Sigmoid colon (tissue), 7 donors: ENCODE results near the gene JMJD6. TPM values are rescaled to one million over a fixed set of nuclear protein-coding genes. Genes with fewer than 3 reads are reported as not detected.

Source experiments
- DNase-seq: peaks from one replicate; pipeline ENCODE4 v3.0.0-alpha.2; 2019
- H3K27ac ChIP-seq, 4 donors: fragments of 200-600 bp; sonication (generic); one replicate each; pipeline ENCODE4 v1.5.1; 2016 to 2019; ENCODE audit warnings: mild to moderate bottlenecking in 1 of 4
- H3K27me3 ChIP-seq, 3 donors: fragments of 200-600 bp; sonication (generic); one replicate each; pipeline ENCODE4 v1.5.1; 2019; ENCODE audit warnings: mild to moderate bottlenecking in 1 of 3
- H3K36me3 ChIP-seq, 4 donors: fragments of 200-600 bp; sonication (generic); one replicate each; pipeline ENCODE4 v1.5.1; 2016 to 2019
- H3K4me1 ChIP-seq, 4 donors: fragments of 200-600 bp; sonication (generic); one replicate each; pipeline ENCODE4 v1.5.1; 2017 to 2019
- H3K4me3 ChIP-seq, 4 donors: fragments of 200-600 bp; sonication (generic); one replicate each; pipeline ENCODE4 v1.5.1; 2017 to 2019; ENCODE audit warnings: mild to moderate bottlenecking in 2 of 4, moderate library complexity in 1 of 4
- H3K9me3 ChIP-seq, 4 donors: fragments of 200-600 bp in 3 of 4; sonication (generic) in 3 of 4; one replicate each; pipeline versions ENCODE4 v1.5.1 to v1.6.1; 2013 to 2019
- EP300 ChIP-seq, 4 donors: sonication (generic); formaldehyde crosslinking; IDR thresholded peaks; one replicate each; pipeline ENCODE4 v1.6.1; 2017; ENCODE audit warnings: antibody characterized with exemption in 4 of 4
- POLR2A ChIP-seq, 2 donors: fragments of 450-650 bp; IDR thresholded peaks; one replicate each; pipeline ENCODE4 v1.6.1; 2016; ENCODE audit warnings: antibody characterized with exemption in 2 of 2, mild to moderate bottlenecking in 2 of 2, moderate library complexity in 2 of 2
- POLR2AphosphoS5 ChIP-seq, 4 donors: sonication (generic); formaldehyde crosslinking; IDR thresholded peaks; one replicate each; pipeline ENCODE4 v1.6.1; 2017; ENCODE audit warnings: antibody characterized with exemption in 4 of 4
- WGBS, 2 donors: extraction: QIAGEN DNeasy Blood & Tissue Kit; methylation state at CpG; one replicate each; pipeline ENCODE4 v1.1.7; 2013; 5-methylcytosine and 5-hydroxymethylcytosine counted together
- intact Hi-C: fragments of 100-400 bp; cut with DNase I; formaldehyde crosslinking; loops from one replicate; pipeline ENCODE4 v1.15.1; 2023
- polyA plus RNA-seq, 3 donors: library from polyadenylated mRNA; stranded (reverse); fragments of 200-250 nt; gene quantifications; one replicate each; pipeline ENCODE4 v1.2.3, GENCODE V29; 2013
- total RNA-seq, 4 donors: library from RNA; depleted of rRNA; stranded (reverse); fragments of >200 nt; gene quantifications; one replicate each; pipeline ENCODE4 v1.1.0, GENCODE V29; 2016
- TF ChIP-seq, protein P1 (sequence below), 4 experiments: fragments of 450-650 bp in 3 of 4; fragments of 200-600 bp in 1 of 4; IDR thresholded peaks; one replicate each; pipeline ENCODE4 v1.5.1; 2016 to 2019; ENCODE audit warnings: antibody characterized with exemption in 4 of 4, mild to moderate bottlenecking in 3 of 4, moderate library complexity in 2 of 4
- donor health status: healthy with polysubstance abuse.
- donor health status: Bipolar disorder and iron deficiency.
- donor health status: healthy.

JMJD6 gene
- total and polyA plus RNA-seq, 7 donors, result 21.3 to 37.3 (median 24.8) TPM

DNA sequence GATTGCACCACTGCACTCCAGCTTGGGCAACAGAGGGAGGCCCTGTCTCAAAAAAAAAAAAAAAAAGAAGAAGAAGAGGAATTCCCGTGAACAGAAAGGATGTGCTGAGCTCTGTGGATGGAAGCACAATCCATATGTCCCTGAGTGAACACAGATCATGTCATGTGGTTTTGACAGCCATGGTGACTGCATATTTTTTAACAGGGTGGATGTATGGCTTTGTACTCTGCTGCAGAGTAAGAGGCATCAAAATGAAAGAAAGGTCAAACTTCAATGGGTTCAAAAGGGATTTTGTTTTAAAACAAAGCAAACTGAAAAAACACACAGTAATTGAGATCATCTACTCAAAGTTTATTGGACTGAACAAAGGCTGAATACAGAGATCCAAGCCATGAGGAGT is 47.2 kb downstream of the JMJD6 start:
- intact Hi-C loops, result no loop called here
- Histone ChIP-seq H3K4me3 (no peak overlapping the region), H3K27ac (no peak overlapping the region), H3K9me3 (no peaks in the 10 kb centered on the region), H3K4me1 (peaks cover 3 to 41% (median 39%) of the 10 kb centered on the region in 4 donors), H3K27me3 (no peaks in the 10 kb centered on the region), H3K36me3 (peaks cover 7 to 55% (median 23%) of the 10 kb centered on the region in 4 donors)
- no peak for DNase-seq
- TF ChIP-seq POLR2A (IDR thresholded peaks at IDR 0.05), result no peak
- TF ChIP-seq EP300 (IDR thresholded peaks at IDR 0.05), result no peak
- no peak for TF ChIP-seq POLR2AphosphoS5 (IDR thresholded peaks at IDR 0.05)
- TF ChIP-seq, protein P1, sequence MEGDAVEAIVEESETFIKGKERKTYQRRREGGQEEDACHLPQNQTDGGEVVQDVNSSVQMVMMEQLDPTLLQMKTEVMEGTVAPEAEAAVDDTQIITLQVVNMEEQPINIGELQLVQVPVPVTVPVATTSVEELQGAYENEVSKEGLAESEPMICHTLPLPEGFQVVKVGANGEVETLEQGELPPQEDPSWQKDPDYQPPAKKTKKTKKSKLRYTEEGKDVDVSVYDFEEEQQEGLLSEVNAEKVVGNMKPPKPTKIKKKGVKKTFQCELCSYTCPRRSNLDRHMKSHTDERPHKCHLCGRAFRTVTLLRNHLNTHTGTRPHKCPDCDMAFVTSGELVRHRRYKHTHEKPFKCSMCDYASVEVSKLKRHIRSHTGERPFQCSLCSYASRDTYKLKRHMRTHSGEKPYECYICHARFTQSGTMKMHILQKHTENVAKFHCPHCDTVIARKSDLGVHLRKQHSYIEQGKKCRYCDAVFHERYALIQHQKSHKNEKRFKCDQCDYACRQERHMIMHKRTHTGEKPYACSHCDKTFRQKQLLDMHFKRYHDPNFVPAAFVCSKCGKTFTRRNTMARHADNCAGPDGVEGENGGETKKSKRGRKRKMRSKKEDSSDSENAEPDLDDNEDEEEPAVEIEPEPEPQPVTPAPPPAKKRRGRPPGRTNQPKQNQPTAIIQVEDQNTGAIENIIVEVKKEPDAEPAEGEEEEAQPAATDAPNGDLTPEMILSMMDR (IDR thresholded peaks at IDR 0.05), result no peak
- 43 to 60% methylated on average over 1 of the region's 1 CpG for WGBS, 2 donors

DNA sequence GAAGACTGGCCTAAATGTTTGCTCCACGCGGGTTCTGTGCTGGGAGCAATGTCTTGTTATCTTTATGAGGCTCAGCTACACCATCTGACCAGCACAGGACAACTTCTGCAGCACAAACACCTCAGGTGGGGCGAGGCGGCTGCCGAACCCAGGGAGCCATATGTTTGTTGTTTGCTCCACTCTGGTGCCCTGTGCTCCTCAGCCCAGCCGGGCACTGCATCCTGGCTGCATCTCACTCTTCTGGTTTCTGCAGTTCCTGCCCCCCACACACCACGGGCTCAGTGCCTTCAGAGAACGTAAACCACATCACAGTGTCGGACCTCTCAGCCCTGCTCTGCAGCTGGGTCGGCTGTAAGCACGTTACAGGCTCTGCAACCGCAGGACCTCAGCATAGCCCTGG is 48.1 kb downstream of the JMJD6 start:
- no peak for TF ChIP-seq POLR2AphosphoS5 (IDR thresholded peaks at IDR 0.05)
- no peak for TF ChIP-seq POLR2A (IDR thresholded peaks at IDR 0.05)
- TF ChIP-seq, protein P1 (IDR thresholded peaks at IDR 0.05), result no peak
- TF ChIP-seq EP300 (IDR thresholded peaks at IDR 0.05), result no peak

DNA sequence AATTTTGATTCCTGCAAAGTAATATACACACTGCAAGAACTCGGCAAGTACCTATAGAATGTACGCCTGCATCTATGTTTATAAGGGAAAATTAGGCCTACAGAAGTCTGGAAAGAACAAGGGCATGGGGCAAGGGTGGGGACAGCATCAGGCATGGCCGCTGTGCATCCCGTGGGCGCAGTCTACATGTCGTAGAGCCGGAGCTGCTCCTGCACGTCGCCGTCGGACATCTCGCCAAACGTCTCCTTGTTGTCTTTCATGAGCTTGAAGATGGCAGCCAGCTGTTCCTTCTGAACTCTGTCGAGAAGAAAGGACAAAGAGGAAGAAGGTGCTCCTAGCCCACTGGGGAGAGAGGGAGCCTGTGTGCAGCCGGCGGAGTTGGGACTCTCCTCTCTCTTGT is 49.0 kb downstream of the JMJD6 start:
- H3K27me3 ChIP-seq, result no peaks in the 10 kb centered on the region
- no peak overlapping the region for H3K4me3 ChIP-seq
- H3K4me1 ChIP-seq, result peaks cover 3 to 25% (median 24%) of the 10 kb centered on the region in 4 donors
- 85 to 91% methylated on average over 16 of the region's 16 CpGs for WGBS, 2 donors
- peaks cover 7 to 40% (median 23%) of the 10 kb centered on the region in 4 donors for H3K36me3 ChIP-seq
- H3K27ac ChIP-seq, result no peak overlapping the region
- DNase-seq, result no peak
- H3K9me3 ChIP-seq, result no peaks in the 10 kb centered on the region
- TF ChIP-seq, protein P1 (IDR thresholded peaks at IDR 0.05), result no peak
- no peak for TF ChIP-seq POLR2AphosphoS5 (IDR thresholded peaks at IDR 0.05)
- no peak for TF ChIP-seq EP300 (IDR thresholded peaks at IDR 0.05)
- no peak for TF ChIP-seq POLR2A (IDR thresholded peaks at IDR 0.05)
- intact Hi-C loops, result no loop called here

More for the DNA sequence above, 48.1 kb downstream of the JMJD6 start:
- H3K9me3 ChIP-seq, result no peaks in the 10 kb centered on the region
- peaks cover 3 to 32% (median 30%) of the 10 kb centered on the region in 4 donors for H3K4me1 ChIP-seq
- no peak for DNase-seq
- 18 to 41% methylated on average over 12 of the region's 12 CpGs for WGBS, 2 donors
- peaks cover 7 to 46% (median 23%) of the 10 kb centered on the region in 4 donors for H3K36me3 ChIP-seq
- intact Hi-C loops, result no loop called here
- no peak overlapping the region for H3K27ac ChIP-seq
- H3K27me3 ChIP-seq, result no peaks in the 10 kb centered on the region
- H3K4me3 ChIP-seq, result no peak overlapping the region

DNA sequence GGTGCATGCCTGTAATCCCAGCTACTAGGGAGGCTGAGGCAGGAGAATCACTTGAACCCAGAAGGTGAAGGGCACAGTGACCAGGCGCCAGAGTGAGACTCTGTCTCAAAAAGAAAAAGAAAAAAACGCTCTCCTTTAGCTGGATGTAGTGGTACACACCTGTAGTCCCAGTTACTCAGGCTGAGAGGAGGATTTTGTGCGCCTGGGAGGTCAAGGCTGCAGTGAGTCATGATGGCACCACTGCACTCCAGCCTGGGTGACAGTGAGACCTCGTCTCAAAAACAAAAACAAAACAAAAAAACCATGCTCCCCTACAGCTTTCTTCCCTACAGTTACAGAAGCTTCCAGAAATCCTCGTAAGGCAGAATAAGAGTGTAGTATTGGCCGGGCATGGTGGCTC is 49.8 kb downstream of the JMJD6 start:
- H3K4me1 ChIP-seq, result peaks cover under 1 to 23% (median 20%) of the 10 kb centered on the region in 4 donors
- no peak overlapping the region for H3K4me3 ChIP-seq
- no peaks in the 10 kb centered on the region for H3K9me3 ChIP-seq
- peaks cover 7 to 40% (median 23%) of the 10 kb centered on the region in 4 donors for H3K36me3 ChIP-seq
- TF ChIP-seq EP300 (IDR thresholded peaks at IDR 0.05), result no peak
- TF ChIP-seq, protein P1 (IDR thresholded peaks at IDR 0.05), result no peak
- TF ChIP-seq POLR2A (IDR thresholded peaks at IDR 0.05), result no peak
- TF ChIP-seq POLR2AphosphoS5 (IDR thresholded peaks at IDR 0.05), result no peak
- DNase-seq, result no peak
- H3K27me3 ChIP-seq, result no peaks in the 10 kb centered on the region
- no peak overlapping the region for H3K27ac ChIP-seq
- WGBS, 2 donors, result 92 to 93% methylated on average over 6 of the region's 6 CpGs
- intact Hi-C loops, result no loop called here

DNA sequence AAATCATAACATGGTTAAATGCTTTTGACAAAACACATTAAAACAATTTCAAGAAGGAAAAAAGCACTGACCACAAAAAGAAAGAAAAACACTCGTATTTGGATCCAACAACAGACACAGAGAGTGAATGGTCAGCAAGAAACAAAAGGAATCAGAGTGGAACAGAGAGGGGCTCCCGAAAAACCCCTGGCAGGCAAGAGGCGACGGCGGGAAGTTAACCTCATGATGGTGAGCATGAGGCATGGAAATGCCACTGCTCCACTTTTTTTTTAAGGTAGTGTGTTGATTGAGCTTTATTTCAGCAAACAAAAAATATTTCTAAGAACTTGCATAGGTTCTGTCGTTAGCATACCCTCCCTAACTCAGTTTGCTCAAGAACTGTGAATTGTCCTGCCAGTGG is 50.8 kb downstream of the JMJD6 start:
- Histone ChIP-seq H3K9me3 (no peaks in the 10 kb centered on the region), H3K27ac (no peak overlapping the region), H3K4me1 (peaks cover 0 to 21% (median 14%) of the 10 kb centered on the region in 4 donors), H3K27me3 (no peaks in the 10 kb centered on the region), H3K36me3 (peaks cover 7 to 40% (median 21%) of the 10 kb centered on the region in 4 donors), H3K4me3 (no peak overlapping the region)
- intact Hi-C loops, result no loop called here
- TF ChIP-seq, protein P1 (IDR thresholded peaks at IDR 0.05), result no peak
- TF ChIP-seq POLR2A (IDR thresholded peaks at IDR 0.05), result no peak
- no peak for TF ChIP-seq EP300 (IDR thresholded peaks at IDR 0.05)
- TF ChIP-seq POLR2AphosphoS5 (IDR thresholded peaks at IDR 0.05), result no peak
- WGBS, 2 donors, result 94 to 96% methylated on average over 6 of the region's 6 CpGs
- DNase-seq, result no peak
